Activated B cell treated with CpG ODN at 0.5 μM for 24 hours (primary cell): Measurements from ENCODE around the gene METTL21C. TPM values are rescaled to one million over a fixed set of nuclear protein-coding genes. Genes with fewer than 3 reads are reported as not detected.

Experiments
- ATAC-seq: fragments of 200-7000 bp; cut with Tn5 transposase; one replicate; pipeline ENCODE4 v1.10.0; 2021; ENCODE audit warnings: low read depth, mild to moderate bottlenecking, moderate library complexity
- CTCF ChIA-PET: fragments of 350-600 bp; sonication (Branson Sonifier 250); formaldehyde crosslinking; loops from one replicate; lab custom pipeline; 2021; ENCODE audit warnings: antibody characterized with exemption; lab: Charles Lee
- POLR2A ChIA-PET: fragments of 350-600 bp; sonication (Branson Sonifier 250); formaldehyde crosslinking; loops from one replicate; lab custom pipeline; 2021; ENCODE audit warnings: antibody characterized with exemption; lab: Charles Lee
- DNase-seq: peaks from one replicate; pipeline ENCODE4 v3.0.0; 2022
- H3K27ac Mint-ChIP-seq: one replicate; pipeline ENCODE4 v1.8.0; 2020; ENCODE audit warnings: mixed read lengths
- H3K27me3 Mint-ChIP-seq: one replicate; pipeline ENCODE4 v1.8.0; 2021; ENCODE audit warnings: mixed read lengths
- H3K36me3 Mint-ChIP-seq: one replicate; pipeline ENCODE4 v1.8.0; 2021; ENCODE audit warnings: low read depth, mixed read lengths
- H3K4me1 Mint-ChIP-seq: one replicate; pipeline ENCODE4 v1.8.0; 2021; ENCODE audit warnings: mixed read lengths
- H3K4me3 Mint-ChIP-seq: one replicate; pipeline ENCODE4 v1.8.0; 2020; ENCODE audit warnings: mild to moderate bottlenecking, mixed read lengths
- H3K9me3 Mint-ChIP-seq: one replicate; pipeline ENCODE4 v1.8.0; 2020; ENCODE audit warnings: mixed read lengths
- intact Hi-C: fragments of 100-400 bp; cut with micrococcal nuclease; formaldehyde crosslinking; loops from one replicate; pipeline ENCODE4 v1.15.1; 2024
- total RNA-seq: library from RNA; stranded (reverse); gene quantifications from 2 replicates; pipeline ENCODE4 v1.2.3, GENCODE V29; 2022
- TF ChIP-seq, protein P1 (sequence below): fragments of 200-600 bp; IDR thresholded peaks from one replicate; pipeline ENCODE4 v1.8.0; 2022; ENCODE audit warnings: antibody characterized with exemption, mild to moderate bottlenecking

The METTL21C gene
- total RNA-seq, 1 donor from 2014 or later = not detected

- TF ChIP-seq, protein P1, sequence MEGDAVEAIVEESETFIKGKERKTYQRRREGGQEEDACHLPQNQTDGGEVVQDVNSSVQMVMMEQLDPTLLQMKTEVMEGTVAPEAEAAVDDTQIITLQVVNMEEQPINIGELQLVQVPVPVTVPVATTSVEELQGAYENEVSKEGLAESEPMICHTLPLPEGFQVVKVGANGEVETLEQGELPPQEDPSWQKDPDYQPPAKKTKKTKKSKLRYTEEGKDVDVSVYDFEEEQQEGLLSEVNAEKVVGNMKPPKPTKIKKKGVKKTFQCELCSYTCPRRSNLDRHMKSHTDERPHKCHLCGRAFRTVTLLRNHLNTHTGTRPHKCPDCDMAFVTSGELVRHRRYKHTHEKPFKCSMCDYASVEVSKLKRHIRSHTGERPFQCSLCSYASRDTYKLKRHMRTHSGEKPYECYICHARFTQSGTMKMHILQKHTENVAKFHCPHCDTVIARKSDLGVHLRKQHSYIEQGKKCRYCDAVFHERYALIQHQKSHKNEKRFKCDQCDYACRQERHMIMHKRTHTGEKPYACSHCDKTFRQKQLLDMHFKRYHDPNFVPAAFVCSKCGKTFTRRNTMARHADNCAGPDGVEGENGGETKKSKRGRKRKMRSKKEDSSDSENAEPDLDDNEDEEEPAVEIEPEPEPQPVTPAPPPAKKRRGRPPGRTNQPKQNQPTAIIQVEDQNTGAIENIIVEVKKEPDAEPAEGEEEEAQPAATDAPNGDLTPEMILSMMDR = no peak
- H3K4me1 Mint-ChIP-seq = no peaks in the 10 kb centered on the region
- H3K36me3 Mint-ChIP-seq = peaks cover 49% of the 10 kb centered on the region
- peaks cover 4% of the 10 kb centered on the region for H3K9me3 Mint-ChIP-seq
- intact Hi-C loops = loop anchor here (5.0 to 10.0 kb wide), 2 partner anchors 75 to 1513 kb away; no protein-coding TSS in a partner anchor
- no peak overlapping the region for H3K4me3 Mint-ChIP-seq
- ATAC-seq (no peak), DNase-seq (no peak)
- ChIA-PET POLR2A (interaction anchor here (0.8 kb wide), 1 partner anchor 61 kb away, joined by 3 read pairs; no protein-coding TSS in a partner anchor), CTCF (interaction anchor here (1.1 kb wide), 1 partner anchor 66 kb away, joined by 3 read pairs; no protein-coding TSS in a partner anchor)
- no peaks in the 10 kb centered on the region for H3K27me3 Mint-ChIP-seq
- no peak overlapping the region for H3K27ac Mint-ChIP-seq
Observed at GRCh38 chr13:102657630-102658029, 37.2 kb downstream of the METTL21C start.

DNA sequence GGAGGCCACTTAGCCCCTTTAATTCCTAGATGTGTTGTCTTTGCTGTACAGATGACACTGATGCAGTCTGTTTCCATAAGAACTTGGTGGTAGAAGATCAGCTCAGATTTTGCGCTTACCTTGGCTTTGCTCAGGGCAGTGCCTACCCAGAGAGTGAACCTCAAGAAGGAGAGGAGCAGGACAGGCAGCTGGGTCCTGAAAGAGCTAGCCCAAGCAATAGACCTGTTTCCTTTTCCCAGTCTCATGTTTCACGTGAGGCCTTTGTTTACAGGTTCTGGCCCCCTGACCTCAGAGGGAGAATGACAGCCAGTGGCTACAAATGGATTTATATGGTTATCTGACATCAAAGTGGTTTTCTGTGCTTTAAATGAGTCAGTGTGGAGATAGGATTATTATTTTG is 40.1 kb downstream of the METTL21C start:
- intact Hi-C loops = loop anchor here (5.0 to 10.0 kb wide), 2 partner anchors 72 to 1510 kb away; no protein-coding TSS in a partner anchor
- TF ChIP-seq, protein P1 = no peak
- POLR2A ChIA-PET = no interaction called here
- no peak for DNase-seq
- H3K9me3 Mint-ChIP-seq = peaks cover 4% of the 10 kb centered on the region
- peaks cover 46% of the 10 kb centered on the region for H3K36me3 Mint-ChIP-seq
- H3K27me3 Mint-ChIP-seq = no peaks in the 10 kb centered on the region
- H3K27ac Mint-ChIP-seq = no peak overlapping the region
- no peaks in the 10 kb centered on the region for H3K4me1 Mint-ChIP-seq
- CTCF ChIA-PET = no interaction called here
- no peak overlapping the region for H3K4me3 Mint-ChIP-seq
- ATAC-seq = no peak

DNA sequence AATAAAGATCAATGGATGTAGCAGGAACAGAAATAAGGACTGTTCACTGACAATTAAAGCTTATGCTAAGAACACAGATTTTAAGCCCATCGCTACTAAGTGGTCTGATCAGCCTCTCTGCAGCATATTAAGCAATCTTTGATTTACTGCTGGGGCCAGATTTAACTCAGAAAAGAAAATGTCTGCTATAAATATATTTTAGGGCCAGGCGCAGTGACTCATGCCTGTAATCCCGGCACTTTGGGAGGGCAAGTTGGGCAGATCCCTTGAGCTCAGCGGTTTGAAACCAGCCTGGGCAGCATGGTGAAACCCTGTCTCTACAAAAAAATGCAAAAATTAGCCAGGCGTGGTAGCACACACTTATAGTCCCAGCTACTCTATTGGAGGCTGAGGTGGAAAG is 43.0 kb downstream of the METTL21C start:
- ATAC-seq (no peak), DNase-seq (no peak)
- no peak overlapping the region for H3K4me3 Mint-ChIP-seq
- intact Hi-C loops = loop anchor here (10.0 kb wide), 1 partner anchor 1507 kb away; no protein-coding TSS in a partner anchor
- no peak overlapping the region for H3K27ac Mint-ChIP-seq
- TF ChIP-seq, protein P1 = no peak
- CTCF ChIA-PET = no interaction called here
- no peaks in the 10 kb centered on the region for H3K27me3 Mint-ChIP-seq
- no peaks in the 10 kb centered on the region for H3K4me1 Mint-ChIP-seq
- H3K36me3 Mint-ChIP-seq = peaks cover 48% of the 10 kb centered on the region
- POLR2A ChIA-PET = interaction anchor here (1.1 kb wide), 1 partner anchor 55 kb away, joined by 3 read pairs; the partner anchor contains the start of gene TPP2
- H3K9me3 Mint-ChIP-seq = no peaks in the 10 kb centered on the region

DNA sequence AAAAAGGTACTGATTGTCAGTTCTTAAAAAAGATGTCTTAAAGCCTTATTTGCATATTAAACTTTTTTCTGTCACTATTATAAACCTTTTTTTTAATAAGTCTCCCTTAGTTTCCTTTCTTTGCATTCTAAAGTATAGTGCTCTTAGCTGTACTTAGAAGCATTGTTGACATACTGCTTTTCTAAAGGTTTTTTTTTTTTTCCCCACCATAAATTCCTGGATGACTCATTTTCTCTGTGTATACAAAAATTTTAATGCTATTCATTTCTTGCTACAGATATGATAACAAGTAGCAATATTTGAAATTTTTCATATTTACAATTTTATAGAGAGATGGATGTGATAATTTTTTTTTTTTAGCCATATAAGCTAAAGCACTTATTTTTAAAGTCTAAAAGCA is 43.5 kb downstream of the METTL21C start:
- no peaks in the 10 kb centered on the region for H3K4me1 Mint-ChIP-seq
- no peak for DNase-seq
- no peak overlapping the region for H3K4me3 Mint-ChIP-seq
- H3K27me3 Mint-ChIP-seq = no peaks in the 10 kb centered on the region
- H3K27ac Mint-ChIP-seq = no peak overlapping the region
- peaks cover 51% of the 10 kb centered on the region for H3K36me3 Mint-ChIP-seq
- ChIA-PET POLR2A (no interaction called here), CTCF (interaction anchor here (0.7 kb wide), 1 partner anchor 819 kb away, joined by 3 read pairs; no protein-coding TSS in a partner anchor)
- no peak for ATAC-seq
- intact Hi-C loops = loop anchor here (10.0 kb wide), 1 partner anchor 1507 kb away; no protein-coding TSS in a partner anchor
- TF ChIP-seq, protein P1 = no peak
- H3K9me3 Mint-ChIP-seq = no peaks in the 10 kb centered on the region

GRCh38 chr13:102650444-102650843 is 44.4 kb downstream of the METTL21C start:
- no peak overlapping the region for H3K27ac Mint-ChIP-seq
- POLR2A ChIA-PET = no interaction called here
- no peak for ATAC-seq
- TF ChIP-seq, protein P1 = no peak
- no peaks in the 10 kb centered on the region for H3K9me3 Mint-ChIP-seq
- CTCF ChIA-PET = interaction anchor here (1.3 kb wide), 1 partner anchor 11 kb away, joined by 3 read pairs; no protein-coding TSS in a partner anchor
- H3K4me3 Mint-ChIP-seq = no peak overlapping the region
- no peak for DNase-seq
- intact Hi-C loops = loop anchor here (10.0 kb wide), 1 partner anchor 1506 kb away; no protein-coding TSS in a partner anchor
- no peaks in the 10 kb centered on the region for H3K4me1 Mint-ChIP-seq
- H3K27me3 Mint-ChIP-seq = no peaks in the 10 kb centered on the region
- peaks cover 60% of the 10 kb centered on the region for H3K36me3 Mint-ChIP-seq
